T47D (cell line): ENCODE results near the gene POPDC2.

Experiments
- DNase-seq, 2 experiments: peaks; one replicate each; pipeline versions ENCODE4 v3.0.0 to v3.0.0-alpha.2; 2011 to 2012; ENCODE audit warnings: low read depth in 1 of 2, low spot score in 1 of 2
- JUND ChIP-seq: IDR thresholded peaks from 2 replicates; pipeline ENCODE4 v1.6.1; 2012; ENCODE audit warnings: low read depth
- in situ Hi-C: cut with HindIII; loops from 2 replicates; pipeline ENCODE4 v1.10.0; 2016; ENCODE audit warnings: low sequenced_read_pairs, low pct_unique_long_range_greater_than_20kb

POPDC2 gene

GRCh38 chr3:119594066-119594465 lies 66.3 kb downstream of the POPDC2 start:
- TF ChIP-seq JUND: no peak
- DNase-seq: no peak
- in situ Hi-C loops: no loop called here

GRCh38 chr3:119592861-119593260 lies 67.5 kb downstream of the POPDC2 start:
- DNase-seq: no peak
- in situ Hi-C loops: no loop called here
- TF ChIP-seq JUND: no peak
